Stimulated activated CD4-positive, alpha-beta T cell treated with anti-CD3 and anti-CD28 coated beads, Interleukin-12 subunit alpha, Interleukin-12 subunit beta, amount 100 ng/mL, for 24 hours (primary cell): ENCODE measurements around the gene OR56A3.

Experiments
- DNase-seq, 2 experiments: peaks; one replicate each; pipeline ENCODE4 v3.0.0-alpha.2; 2020; ENCODE audit warnings: low read depth in 2 of 2

OR56A3 gene

DNA sequence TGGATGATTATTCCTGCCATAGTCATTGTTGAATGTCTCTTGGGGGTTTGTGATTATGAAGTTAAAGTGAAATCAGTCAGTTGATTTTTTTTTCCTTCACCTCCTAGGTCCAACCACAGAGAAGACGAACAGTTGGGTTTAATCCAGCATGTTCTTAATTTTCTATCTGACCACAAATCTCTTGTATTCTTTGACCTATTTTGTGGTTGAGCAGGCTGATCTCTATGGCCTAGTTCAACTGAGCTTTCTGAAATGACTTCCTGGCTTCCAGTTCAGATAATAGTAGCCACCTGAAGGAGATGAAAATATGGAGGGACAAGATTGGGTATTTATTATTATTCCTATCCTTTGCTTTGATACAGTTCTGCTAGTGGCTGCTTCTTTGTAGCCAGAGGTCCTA, 31.5 kb downstream of the OR56A3 start:
- DNase-seq, result no peak

DNA sequence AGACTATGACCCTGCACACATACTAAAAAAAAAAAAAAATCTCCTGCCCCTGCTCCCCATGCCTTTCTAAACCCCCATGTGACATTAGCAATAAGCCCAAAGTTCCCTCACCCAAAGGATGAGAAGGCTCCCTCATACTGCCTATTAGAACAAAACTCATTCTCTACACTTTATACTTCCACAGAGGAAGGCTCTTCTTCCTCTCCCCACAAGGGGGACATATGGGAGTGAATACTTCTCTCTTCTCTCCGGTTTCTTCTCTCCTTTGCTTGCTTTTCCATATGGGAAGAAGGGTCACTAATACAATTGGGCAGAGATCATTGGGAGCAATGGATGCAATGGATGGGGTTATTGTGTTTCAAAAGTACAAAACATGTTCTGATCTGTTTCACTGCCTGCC, 41.4 kb downstream of the OR56A3 start:
- no peak for DNase-seq

DNA sequence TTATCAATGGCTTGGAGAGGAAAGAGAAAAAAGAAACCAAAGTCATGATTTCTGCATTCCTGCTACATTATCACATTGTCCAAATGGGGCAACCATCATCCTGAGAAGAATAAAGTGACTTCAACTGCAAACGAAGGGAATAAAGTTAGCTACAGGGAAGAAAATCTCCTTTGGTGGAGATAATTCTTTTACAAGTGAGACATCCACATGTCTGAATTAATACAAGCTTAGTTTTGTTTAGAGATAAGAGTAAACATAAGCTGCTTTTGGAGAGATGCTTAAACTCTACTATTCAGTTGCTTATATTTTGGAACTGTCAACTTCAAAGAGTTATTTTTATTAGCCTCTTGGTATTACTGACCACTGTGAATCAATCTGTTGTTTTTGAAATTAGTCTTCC, 44.8 kb downstream of the OR56A3 start, which contains the start of gene OR52L1:
OR52L1 (minus strand) TSS at position 101 of the 400 bp plus-strand sequence; CDS start at position 46, 55 bp downstream.
- DNase-seq, result no peak

GRCh38 chr11:5989203-5989602, 47.2 kb downstream of the OR56A3 start:
- DNase-seq, result no peak

GRCh38 chr11:5992150-5992549, 50.1 kb downstream of the OR56A3 start:
- DNase-seq, result no peak

- DNase-seq, result no peak
These were observed 50.7 kb downstream of the OR56A3 start for GRCh38 chr11:5992604-5993251.

DNA sequence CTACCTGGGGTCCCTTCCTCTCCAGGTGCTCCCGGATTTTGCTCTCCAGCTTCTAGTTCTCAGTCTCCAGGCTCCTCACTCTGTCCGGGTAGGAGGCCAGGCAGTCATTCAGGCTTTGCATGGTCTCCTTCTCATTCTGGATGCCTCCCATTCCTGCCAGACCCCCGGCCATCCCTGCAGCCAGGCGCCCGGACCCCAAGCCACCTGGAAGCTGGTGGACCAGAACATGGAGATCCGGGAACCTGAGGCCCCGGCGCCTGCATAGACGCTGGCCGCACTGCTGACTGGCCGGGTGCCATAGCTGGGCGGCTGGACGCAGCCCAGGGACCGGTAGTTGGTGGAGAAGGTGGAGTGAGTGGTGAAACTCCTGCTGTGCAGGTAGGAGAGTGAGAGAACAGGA, 52.7 kb downstream of the OR56A3 start:
- no peak for DNase-seq
